Left lung (tissue), 10 donors: ENCODE measurements around the gene PAPPA2. TPM values are rescaled to one million over a fixed set of nuclear protein-coding genes. Genes with fewer than 3 reads are reported as not detected.

Source experiments
- ATAC-seq: fragments of 200-7000 bp; cut with Tn5 transposase; one replicate; pipeline ENCODE4 v1.9.1; 2020; ENCODE audit warnings: moderate library complexity
- DNase-seq, 4 donors: peaks; one replicate each; pipeline ENCODE4 v3.0.0-alpha.2; 2013 to 2020
- H3K27ac ChIP-seq, 2 donors: fragments of 200-600 bp; sonication (generic) in 1 of 2; one replicate each; pipeline versions ENCODE4 v1.5.0 to v1.8.0; 2020 to 2021
- H3K27me3 ChIP-seq, 2 donors: fragments of 200-600 bp; sonication (generic) in 1 of 2; one replicate each; pipeline versions ENCODE4 v1.5.0 to v1.8.0; 2020 to 2021
- H3K36me3 ChIP-seq, 2 donors: fragments of 200-600 bp; sonication (generic) in 1 of 2; one replicate each; pipeline versions ENCODE4 v1.5.0 to v1.8.0; 2020 to 2021
- H3K4me1 ChIP-seq, 2 donors: fragments of 200-600 bp; one replicate each; pipeline ENCODE4 v1.8.0; 2021
- H3K4me3 ChIP-seq, 2 donors: fragments of 200-600 bp; sonication (generic) in 1 of 2; one replicate each; pipeline versions ENCODE4 v1.5.0 to v1.8.0; 2020 to 2021; ENCODE audit warnings: mild to moderate bottlenecking in 1 of 2
- H3K9me3 ChIP-seq, 2 donors: fragments of 200-600 bp; sonication (generic) in 1 of 2; one replicate each; pipeline versions ENCODE4 v1.5.0 to v1.8.0; 2020 to 2021
- intact Hi-C, 2 donors: fragments of 100-400 bp; cut with DNase I; formaldehyde crosslinking; loops; one replicate each; pipeline versions ENCODE4 v1.11.2 to v1.14.2; 2022
- polyA plus RNA-seq, 6 donors: library from polyadenylated mRNA; unstranded; fragments of 120-200 nt; gene quantifications; one replicate each; pipeline ENCODE4 v1.2.1, GENCODE V29; 2013; ENCODE audit not compliant: insufficient read length in 6 of 6
- total RNA-seq, 2 donors: library from RNA; stranded (reverse); fragmentation: NEBNext Ultra II Directional; extraction: Animal tissue kit (Norgen Biotek cat#: 25700); gene quantifications; one replicate each; pipeline ENCODE4 v1.2.1, GENCODE V29; 2021
- TF ChIP-seq, protein P1 (sequence below), 2 donors: fragments of 200-600 bp; sonication (generic) in 1 of 2; IDR thresholded peaks; one replicate each; pipeline versions ENCODE4 v1.5.0 to v1.8.0; 2021; ENCODE audit warnings: antibody characterized with exemption in 2 of 2
- donor health status: DM: no; HTN: yes; CAD: no.
- donor health status: DM: no; HTN: no; CAD: no.

PAPPA2 gene
- total and polyA plus RNA-seq, 8 donors: 0.09 to 0.68 (median 0.27) TPM

DNA sequence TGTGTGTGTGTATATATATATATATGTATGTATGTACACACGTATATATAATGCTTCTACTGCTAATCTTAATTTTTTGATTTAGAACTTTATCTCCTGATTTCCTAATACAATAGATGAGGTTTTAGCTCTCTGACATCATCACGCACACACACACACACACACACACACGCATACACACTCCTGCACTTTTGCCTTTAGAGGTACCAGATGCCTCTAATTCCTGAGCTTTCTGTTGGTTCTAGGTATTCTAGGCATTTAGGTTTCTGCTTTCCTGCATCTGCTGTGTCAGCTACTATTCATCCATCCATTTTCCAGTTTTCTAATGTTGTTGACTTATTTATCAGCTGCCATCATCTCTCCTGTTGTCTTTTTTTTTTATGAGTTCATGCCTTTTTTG, 353.3 kb downstream of the PAPPA2 start:
- H3K27me3 ChIP-seq: no peaks in the 10 kb centered on the region
- no peaks in the 10 kb centered on the region for H3K36me3 ChIP-seq
- TF ChIP-seq, protein P1, sequence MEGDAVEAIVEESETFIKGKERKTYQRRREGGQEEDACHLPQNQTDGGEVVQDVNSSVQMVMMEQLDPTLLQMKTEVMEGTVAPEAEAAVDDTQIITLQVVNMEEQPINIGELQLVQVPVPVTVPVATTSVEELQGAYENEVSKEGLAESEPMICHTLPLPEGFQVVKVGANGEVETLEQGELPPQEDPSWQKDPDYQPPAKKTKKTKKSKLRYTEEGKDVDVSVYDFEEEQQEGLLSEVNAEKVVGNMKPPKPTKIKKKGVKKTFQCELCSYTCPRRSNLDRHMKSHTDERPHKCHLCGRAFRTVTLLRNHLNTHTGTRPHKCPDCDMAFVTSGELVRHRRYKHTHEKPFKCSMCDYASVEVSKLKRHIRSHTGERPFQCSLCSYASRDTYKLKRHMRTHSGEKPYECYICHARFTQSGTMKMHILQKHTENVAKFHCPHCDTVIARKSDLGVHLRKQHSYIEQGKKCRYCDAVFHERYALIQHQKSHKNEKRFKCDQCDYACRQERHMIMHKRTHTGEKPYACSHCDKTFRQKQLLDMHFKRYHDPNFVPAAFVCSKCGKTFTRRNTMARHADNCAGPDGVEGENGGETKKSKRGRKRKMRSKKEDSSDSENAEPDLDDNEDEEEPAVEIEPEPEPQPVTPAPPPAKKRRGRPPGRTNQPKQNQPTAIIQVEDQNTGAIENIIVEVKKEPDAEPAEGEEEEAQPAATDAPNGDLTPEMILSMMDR (IDR thresholded peaks at IDR 0.05): no peak
- H3K9me3 ChIP-seq: peaks cover 0 to 3% of the 10 kb centered on the region in 2 donors
- DNase-seq: no peak
- H3K27ac ChIP-seq: no peak overlapping the region
- ATAC-seq: no peak
- H3K4me1 ChIP-seq: no peaks in the 10 kb centered on the region
- H3K4me3 ChIP-seq: no peak overlapping the region
- intact Hi-C loops: no loop called here

DNA sequence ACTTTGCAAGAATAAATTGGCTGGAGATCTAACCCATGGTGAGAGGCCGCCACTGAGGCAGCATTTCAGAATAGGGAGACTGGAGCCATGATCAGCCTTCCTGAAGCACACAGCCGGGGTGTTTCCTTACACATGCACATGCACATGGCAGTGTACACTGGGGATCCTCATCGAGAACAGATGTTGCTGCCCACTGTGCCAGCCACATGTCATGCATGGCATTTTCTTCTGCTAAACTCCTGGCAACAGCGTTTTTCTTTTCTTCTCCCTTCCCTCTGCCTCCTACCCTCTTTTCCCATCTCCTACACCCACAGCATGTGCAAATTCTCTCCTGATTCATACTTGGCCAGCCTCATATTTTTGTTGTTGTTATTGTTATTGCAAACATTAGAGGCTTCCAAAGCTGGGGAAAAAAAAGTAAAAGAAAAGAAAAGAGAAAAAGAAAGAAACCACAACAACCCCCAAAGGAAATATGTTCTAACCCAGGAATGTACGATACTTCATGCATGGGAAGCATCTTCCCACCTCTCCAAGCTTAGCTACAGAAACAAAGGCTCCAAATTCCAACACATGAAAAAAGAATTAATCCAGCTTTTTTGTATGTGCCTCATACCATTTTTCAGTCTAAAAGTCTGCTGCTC, 357.5 kb downstream of the PAPPA2 start:
- Histone ChIP-seq H3K27ac (no peak overlapping the region), H3K4me1 (no peaks in the 10 kb centered on the region), H3K4me3 (no peak overlapping the region), H3K9me3 (no peaks in the 10 kb centered on the region), H3K27me3 (no peaks in the 10 kb centered on the region), H3K36me3 (no peaks in the 10 kb centered on the region)
- ATAC-seq: peak; percentile 17
- DNase-seq: no peak
- intact Hi-C loops: no loop called here
- TF ChIP-seq, protein P1 (IDR thresholded peaks at IDR 0.05): no peak

DNA sequence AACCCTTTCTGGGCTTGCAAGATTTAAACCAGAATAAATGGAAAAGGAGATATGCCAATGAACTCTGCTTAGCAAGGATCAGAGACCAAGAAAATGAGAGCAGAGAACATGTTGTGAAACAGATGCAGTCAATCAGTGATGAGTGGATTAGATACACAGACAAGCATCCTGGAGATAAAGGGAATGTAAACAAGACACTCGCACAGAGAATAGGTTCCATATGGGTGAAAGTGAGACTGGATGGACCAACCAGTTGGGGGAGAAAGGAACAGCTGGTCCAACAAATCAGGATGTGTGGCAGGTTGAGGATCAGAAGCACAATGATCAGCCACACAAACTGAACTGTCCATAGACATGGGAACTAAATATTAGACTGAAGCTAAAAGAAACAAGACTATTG, 363.3 kb downstream of the PAPPA2 start:
- Histone ChIP-seq H3K36me3 (no peaks in the 10 kb centered on the region), H3K27me3 (no peaks in the 10 kb centered on the region), H3K4me3 (no peak overlapping the region), H3K4me1 (no peaks in the 10 kb centered on the region), H3K27ac (no peak overlapping the region), H3K9me3 (no peaks in the 10 kb centered on the region)
- no peak for DNase-seq
- TF ChIP-seq, protein P1 (IDR thresholded peaks at IDR 0.05): no peak
- no peak for ATAC-seq
- intact Hi-C loops: no loop called here

DNA sequence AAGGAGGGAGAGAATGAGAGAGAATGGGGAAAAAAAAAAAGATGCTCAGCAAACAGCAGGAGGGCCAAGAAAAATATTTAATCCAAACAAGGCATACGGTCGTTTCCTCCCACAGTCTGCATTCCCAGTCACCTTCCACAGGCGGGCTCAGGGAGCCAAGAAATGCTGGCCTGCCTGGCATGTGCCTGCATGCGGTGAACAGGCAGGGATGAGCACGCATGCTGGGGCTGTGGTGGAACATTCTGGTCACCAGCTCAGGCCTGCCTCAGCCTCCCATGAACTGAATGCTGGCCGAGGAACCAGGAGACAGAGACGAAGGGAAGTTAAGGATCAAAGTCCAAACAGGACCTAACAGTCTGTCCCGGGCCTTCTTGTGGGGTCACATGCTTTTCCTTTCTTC, 366.3 kb downstream of the PAPPA2 start:
- ATAC-seq (no peak), DNase-seq (no peak)
- Histone ChIP-seq H3K4me3 (no peak overlapping the region), H3K27me3 (no peaks in the 10 kb centered on the region), H3K27ac (no peak overlapping the region), H3K36me3 (no peaks in the 10 kb centered on the region), H3K9me3 (no peaks in the 10 kb centered on the region), H3K4me1 (no peaks in the 10 kb centered on the region)
- TF ChIP-seq, protein P1 (IDR thresholded peaks at IDR 0.05): no peak
- intact Hi-C loops: no loop called here

DNA sequence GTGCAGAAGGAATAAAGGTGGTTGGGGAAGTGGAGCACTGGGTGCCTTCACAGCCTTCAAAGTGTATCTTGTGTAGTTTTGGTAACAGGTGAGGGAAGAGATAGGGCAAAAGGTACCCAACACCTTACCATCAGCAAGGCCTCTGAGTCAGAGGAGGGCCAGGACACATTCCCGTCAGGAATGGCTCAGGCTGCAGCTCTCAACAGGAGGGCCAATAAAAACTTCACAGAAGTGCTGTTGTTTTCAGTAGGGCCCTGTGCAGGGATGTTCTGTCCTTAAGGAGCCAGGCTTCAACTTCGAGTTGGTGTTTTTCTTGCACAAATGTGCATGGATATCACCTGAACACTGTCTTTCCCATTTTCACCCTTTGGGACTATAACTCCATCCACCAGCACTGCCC, 368.2 kb downstream of the PAPPA2 start:
- Histone ChIP-seq H3K4me3 (no peak overlapping the region), H3K27ac (no peak overlapping the region), H3K4me1 (no peaks in the 10 kb centered on the region), H3K27me3 (no peaks in the 10 kb centered on the region), H3K36me3 (no peaks in the 10 kb centered on the region), H3K9me3 (no peaks in the 10 kb centered on the region)
- ATAC-seq: no peak
- intact Hi-C loops: no loop called here
- no peak for DNase-seq
- TF ChIP-seq, protein P1 (IDR thresholded peaks at IDR 0.05): no peak
